ENCODE data around the gene INTS4.

GRCh38 chr11:78038697-78039313 lies 44.3 kb upstream of the INTS4 start:
- TF ChIP-seq CTCF (IDR thresholded peaks at IDR 0.05) (no peak), POLR2A (IDR thresholded peaks at IDR 0.05) (no peak)

Data from thyroid gland (tissue), 4 donors.